MM.1S (cell line): ENCODE measurements around the gene IGSF6.
"Not testable (repeated sequence)": the region's sequence is repeated elsewhere in the genome, so short reads cannot be mapped to it uniquely, and the experiment has no call there.

Source experiments
- CTCF ChIP-seq: fragments of 300-600 bp; sonication (generic); IDR thresholded peaks from 2 replicates; pipeline ENCODE4 v1.5.1; 2016; ENCODE audit warnings: antibody characterized with exemption, low read length, mixed read lengths
- EZH2 ChIP-seq: fragments of 300-600 bp; sonication (generic); optimal IDR thresholded peaks from 2 replicates; pipeline ENCODE3; 2017; ENCODE audit warnings: low read depth, mild to moderate bottlenecking, antibody characterized with exemption, low read length, mixed read lengths
- EZH2phosphoT487 ChIP-seq: fragments of 300-600 bp; sonication (generic); IDR thresholded peaks from 2 replicates; pipeline ENCODE4 v1.6.1; 2018; ENCODE audit warnings: antibody characterized with exemption, low read length

GRCh38 chr16:21635694-21636093 lies 16.7 kb downstream of the IGSF6 start:
- not testable (repeated sequence) for TF ChIP-seq CTCF, EZH2, EZH2phosphoT487
